ENCODE measurements around the gene TCF7.

Gene TCF7

DNA sequence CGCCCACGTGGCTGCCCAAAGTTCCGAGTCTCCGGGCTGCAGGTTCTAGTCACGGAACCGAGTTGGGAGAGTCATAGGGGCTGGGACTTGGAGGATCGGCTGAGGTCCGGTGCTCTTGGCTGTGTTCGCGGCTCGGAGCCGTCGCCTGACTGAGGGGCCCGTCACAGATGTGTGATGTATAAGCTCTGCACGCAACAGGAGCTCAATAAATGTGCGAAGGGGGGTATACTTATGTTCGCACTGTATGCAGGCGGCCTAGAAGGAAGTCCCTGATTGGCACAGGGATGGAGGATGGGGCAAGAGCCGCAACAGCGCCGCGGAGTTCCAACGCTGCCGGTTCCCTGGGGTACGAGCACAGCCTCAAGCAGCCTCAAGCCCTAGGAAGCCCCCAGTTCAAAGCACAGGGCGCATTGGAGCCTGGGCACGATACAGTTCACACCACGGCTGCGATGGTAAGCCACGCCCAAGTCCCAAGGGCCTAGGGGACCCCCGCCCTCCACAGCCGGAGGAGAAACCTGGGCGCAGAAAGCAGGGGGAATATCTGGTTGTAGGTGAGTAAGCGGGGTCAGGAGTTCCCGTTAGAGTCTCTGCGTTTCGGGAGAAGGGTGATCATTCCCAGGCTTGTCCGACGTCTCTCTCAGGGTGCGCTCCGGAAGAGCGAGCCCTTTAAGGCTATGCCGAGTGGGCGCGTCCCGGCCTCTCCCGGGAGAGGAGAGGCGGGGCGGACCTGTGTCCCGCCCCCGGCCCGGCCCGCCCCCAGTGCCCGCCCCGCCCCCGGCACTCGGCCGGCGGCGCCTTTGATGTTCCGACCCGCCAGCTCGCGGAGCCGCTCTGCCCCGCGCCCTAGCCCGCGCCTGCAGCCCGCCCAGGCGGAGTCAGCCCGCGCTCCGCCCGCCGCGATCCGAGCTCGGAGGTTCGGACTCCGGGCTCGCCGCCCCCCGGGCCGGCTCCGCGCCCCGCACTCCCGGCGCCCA is at the start of gene TCF7:
TCF7 (plus strand) TSS at position 780 of the 974 bp plus-strand sequence. CDS start 226 bp downstream, outside the sequence.
- DNase-seq (ENCODE audit: low read depth in 2 of 2) = peak; percentile 58 to 62

DNA sequence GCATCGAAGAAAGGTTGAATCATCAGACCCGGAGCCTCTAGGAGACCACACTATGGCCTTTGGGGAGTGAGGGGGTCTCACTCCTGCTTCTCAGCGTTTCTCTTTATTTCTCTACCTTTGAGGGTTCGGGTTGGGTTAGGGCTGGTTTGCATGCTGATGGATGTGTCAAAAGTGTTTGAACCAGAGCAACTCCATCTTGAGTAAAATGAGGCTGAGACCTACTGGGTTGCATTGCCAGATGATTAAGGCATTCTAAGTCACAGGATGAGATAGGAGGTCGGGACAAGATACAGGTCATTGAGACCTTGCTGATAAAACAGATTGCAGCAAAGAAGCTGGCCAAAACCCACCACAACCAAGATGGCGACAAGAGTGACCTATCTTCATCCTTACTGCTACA is 44.9 kb upstream of the TCF7 start:
- DNase-seq (ENCODE audit: low read depth in 2 of 2) = no peak

DNA sequence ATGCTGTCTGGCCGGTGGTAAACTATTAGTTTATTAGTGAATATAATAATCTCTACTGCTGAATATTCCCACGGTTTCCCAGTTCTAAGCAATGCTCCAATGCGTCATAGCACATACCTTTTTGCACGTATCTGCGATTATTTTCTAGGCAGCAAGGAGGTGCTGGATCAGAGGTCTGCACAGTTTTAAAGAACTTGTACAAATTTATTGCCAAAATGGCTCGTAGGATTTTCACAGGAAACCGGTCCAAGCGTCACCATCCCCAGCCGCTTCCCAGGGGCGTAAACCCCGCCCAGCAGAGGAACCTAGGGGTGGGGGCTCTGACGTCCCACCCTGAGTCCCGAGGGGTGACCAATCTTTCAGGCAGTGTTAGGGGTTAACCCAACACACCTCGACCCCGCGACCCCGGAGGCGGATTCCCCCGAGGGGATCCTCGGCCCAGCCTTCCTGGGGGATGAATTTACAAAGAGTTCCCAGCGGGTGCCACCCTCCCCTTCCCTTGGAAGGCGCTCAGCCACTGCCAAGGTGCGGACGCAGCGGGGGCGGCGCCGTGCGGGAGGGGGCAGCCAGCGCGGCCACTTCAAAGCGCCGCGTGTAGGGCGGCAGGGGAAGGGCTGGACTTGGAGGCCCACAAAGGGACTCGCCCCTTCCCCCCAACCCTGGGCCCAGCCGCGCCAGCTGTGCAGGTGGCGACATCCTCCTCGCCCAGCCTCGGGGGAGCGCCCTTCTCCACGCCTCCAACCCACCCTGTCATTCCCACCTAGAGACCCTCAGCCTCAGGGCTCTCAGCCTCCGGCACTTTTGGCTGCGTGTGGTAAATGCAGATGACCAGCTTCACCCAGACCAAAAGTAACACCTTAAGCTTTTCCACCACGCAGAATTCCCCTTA is 43.5 kb upstream of the TCF7 start:
- DNase-seq (ENCODE audit: low read depth in 2 of 2) = no peak

DNA sequence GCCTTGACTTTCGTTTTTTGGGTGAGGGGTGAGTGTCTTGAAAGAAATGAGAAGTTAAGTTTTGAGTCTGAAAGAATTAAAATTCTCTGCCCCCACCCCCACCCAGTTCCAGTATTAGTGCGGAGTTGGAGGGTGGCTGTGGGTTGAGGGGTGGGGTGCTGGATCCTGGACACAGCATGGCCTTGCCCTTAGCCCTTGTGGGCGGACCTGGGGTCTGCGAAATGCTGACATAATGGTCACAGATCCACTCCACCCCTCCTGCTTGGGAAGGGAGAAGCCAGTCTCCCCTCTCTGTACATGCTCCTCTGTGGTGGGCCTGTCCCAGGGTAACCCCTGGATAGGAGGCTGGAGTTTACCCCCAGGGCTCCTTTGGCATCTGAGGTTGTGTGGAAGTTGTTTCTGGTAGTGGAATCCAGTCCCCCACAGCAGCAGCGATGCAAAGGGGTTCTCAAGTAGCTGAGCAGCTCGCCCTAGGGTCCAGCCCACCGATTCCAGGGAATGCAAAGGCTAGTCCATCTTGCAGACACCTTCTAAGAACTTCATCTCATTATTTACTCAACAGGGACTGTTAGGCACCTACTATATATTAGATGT is 42.8 kb upstream of the TCF7 start:
- no peak for DNase-seq (ENCODE audit: low read depth in 2 of 2)

DNA sequence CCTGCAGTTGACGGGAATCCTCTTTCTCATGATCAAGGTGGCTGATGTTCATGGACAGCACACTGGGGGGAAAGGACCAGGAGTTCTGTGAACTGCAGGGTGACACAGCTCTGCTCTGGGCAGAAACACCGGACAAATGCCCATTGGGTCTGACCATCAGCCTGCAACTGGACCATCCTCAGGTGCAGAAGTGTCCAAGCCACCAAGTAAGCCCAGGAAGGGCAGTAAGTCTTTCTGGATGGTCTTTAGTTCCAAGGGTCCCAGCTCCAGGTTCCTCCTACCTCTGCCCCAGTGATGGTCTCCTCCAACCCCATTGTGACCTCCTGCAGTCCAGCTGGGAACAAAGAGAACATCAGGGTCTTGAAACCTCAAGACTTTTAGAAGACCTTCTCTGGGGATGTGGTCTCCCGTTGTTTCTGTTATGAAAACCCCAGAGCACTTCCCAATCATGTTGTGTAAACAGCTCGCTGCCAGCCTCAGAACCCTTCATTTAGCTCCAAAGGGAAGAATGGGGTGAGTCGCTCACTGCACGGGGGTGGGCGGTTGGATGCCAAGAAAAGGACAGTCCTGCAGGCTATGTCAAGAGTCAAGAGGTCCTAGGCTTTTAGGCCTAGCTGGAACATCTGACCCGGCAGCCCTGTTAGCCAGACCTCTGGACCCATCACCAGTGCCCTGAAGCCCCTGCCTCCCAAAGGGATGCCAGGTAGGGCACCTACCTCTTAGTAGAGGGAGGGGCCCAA is 41.8 kb upstream of the TCF7 start:
- DNase-seq (ENCODE audit: low read depth in 2 of 2) = no peak

DNA sequence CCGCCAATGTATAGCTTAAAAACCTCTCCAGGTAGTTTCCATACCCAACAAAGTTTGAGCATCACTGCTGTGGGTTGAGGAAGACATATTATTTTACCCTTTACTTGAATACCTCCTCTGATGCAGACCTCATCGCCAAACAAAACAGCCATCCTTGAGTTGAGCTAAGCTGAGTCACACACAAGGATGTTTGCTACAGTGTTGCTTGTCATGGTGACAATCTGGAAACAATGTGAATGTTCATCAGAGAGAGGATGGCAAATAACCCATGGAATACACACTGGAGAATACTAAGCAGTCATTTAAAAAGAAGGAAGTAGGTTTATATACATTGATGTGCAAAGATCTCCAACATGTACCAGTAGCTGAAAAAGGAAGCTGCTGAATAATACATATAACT is 41.1 kb upstream of the TCF7 start:
- DNase-seq (ENCODE audit: low read depth in 2 of 2) = no peak

DNA sequence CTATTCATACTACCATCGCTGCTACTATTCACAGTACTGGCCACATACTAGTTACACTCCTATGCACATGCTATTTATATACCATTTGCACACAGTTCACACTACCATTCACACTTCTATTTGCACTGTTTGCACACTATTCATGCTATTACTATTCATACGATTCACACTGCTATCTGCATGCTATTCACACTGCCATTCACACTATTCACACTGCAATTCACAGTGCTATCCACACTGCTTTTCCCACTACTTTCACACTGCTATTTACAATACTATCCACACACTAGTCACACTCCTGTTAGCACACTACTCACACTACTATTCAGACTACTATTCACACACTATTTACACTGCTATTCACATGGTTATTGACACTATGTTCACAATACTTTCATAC is 39.4 kb upstream of the TCF7 start:
- no peak for DNase-seq (ENCODE audit: low read depth in 2 of 2)

DNA sequence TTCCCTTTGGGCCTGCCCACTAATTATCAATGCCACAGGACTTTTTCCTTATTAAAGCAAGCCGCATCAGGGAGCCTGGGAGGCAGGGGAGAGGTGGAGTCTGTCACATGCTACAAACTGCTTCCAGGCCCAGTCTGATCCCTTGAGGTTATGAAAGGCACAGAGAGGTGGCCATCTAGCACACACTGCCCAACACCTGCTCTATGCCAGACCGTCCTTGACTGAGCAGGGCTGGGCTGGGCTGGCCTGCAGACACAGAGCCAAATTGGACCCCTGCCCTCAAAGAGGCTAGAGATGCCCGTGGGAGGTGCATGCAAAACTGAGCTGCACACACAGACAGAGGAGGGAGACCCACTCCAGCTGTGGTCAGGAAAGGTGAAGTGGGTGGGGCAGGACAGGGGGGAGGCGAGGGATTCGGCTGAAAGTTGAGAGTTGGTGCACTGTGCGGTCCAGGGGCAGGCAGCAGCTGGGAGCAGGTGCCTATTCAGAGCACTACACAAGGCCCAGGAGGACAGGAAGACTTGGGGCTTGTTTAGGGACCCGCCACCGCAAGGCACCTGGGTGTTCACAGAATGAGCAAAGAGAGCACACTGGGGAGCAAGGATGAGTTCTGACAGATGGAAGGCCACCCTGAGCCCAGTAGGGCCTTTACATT is 36.4 kb upstream of the TCF7 start:
- no peak for DNase-seq (ENCODE audit: low read depth in 2 of 2)

DNA sequence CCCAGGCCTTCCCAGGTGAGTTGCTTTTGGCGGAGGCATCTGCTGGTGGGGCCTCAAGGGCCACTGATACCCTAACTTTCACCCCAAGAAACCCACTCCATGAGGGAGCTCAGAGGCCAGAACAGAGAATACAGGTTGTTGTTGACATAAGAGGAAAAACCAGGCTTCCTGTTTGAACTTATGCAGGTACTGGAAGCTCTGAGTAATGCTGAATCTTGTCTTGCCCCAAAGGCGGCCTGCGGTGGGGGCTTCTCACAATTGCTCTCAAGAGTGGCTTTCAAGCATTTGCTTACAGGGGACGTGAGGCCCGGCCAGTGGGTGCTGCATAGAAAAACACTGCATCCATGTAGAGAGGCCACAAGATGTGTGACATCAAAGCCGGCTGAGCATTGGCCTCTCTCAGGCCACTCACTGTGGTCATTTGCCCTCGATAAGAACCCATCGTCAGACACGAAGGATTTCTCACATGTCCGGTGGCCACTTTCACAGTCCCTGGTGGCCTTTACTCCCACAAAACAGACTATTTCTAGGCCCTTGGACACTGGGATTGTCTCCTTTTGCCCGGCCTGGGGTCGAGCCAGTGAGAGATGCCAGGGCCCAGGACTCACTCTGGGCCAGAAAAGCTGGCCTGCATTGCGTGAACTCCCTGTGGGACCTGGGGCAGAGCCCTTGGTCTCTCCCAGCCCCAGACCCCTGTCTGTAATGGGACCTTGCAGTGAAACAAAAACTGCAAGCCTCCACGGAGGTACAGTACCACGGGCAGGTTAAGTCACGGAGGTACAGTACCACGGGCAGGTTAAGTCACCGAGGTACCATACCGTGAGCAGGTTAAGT is 34.5 kb upstream of the TCF7 start:
- peak; percentile 43 to 48 for DNase-seq (ENCODE audit: low read depth in 2 of 2)

DNA sequence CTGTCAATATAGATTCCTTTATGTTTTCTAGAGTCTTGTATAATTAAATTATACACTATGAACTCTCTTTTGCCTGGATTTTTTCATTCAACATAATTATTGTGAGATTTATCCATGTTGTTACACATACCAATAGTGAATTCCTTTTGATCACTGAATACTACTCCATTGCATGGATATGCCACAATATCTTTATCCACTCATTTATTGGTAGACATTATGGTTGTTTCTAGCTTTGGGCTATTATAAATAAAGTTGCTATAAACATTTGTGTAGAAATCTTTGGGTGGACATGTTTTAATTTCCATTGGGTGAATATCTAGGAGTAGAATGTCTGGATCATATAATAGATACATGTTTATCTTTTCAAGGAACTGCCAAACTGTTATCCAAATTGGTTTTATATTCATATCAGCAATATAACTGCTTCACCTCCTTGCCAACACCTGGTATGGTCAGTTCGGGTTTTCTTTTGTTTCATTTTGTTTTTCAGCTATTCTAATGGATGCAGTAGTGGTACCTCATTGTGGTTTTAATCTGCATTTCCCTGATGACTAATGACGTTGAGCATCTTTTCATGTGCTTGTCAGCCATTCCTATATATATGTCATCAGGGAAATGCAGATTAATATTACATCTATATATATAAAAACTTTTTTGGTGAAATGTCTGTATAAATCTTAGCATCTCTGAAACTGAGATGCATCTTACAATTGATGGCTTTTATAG is 32.1 kb upstream of the TCF7 start:
- no peak for DNase-seq (ENCODE audit: low read depth in 2 of 2)

DNA sequence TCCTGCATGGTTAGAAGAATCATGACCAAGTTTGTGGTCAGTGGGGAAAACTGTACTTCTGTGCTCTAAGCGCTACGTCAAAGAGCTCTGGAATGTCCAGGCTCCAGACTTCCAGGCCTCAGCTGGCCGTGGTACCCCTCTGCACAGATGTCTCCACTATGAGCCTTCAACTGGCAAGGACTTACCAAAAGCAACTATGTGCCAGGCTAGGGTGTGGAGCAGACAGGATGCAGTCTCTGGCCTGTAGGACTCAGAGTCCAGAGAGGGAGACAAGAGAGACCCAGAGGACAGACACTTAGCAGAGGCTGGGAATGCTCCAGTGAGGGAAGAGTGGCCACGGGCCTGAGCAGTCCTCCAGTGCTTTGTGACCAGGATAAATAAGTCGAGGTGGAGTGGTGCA is 31.0 kb upstream of the TCF7 start:
- DNase-seq (ENCODE audit: low read depth in 2 of 2) = no peak

DNA sequence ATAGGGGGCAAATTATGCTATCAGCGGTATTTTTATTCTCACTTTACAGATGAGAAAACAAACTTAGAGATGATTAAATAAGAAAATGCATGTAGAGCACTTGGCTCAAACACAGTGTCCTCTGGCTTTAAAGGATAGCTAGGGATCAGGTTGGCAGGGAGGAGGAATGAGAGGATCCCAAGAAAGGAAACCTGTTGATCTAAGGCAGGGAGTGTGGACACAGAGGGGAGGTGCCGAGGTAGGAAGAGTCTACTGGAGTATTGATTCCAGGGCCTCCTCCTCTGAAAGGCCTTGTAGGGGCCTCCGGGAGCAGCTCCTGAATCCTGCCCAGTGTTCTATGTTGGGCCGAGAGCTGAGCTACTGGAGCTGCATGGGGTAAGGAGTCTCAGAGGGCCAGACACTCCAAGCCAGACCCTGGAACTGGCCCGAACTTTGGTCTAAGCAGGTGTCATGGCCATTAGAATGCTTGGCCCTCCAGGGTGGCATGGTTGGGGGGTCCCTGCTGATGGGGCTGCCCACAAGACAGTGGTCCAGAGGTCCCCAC is 30.4 kb upstream of the TCF7 start:
- DNase-seq (ENCODE audit: low read depth in 2 of 2) = no peak

DNA sequence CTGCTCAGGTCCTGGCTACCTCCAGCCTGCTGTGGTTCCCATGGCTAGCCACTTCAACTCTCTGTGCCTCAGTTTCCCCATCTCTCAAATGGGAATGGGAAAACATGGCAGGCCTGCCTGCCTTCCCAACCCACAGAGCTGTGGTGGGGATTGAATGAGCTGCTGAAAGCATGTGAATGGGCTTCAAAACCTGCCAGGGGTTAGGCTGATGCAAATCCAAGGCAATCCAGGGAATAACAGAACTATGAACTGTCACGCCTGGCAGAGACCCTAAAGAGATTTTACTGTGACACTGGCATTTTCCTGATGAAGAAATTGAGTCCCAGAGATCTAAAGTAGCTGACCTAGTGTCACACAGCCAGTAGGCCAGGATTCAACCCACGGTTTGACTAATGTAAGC is 29.9 kb upstream of the TCF7 start:
- DNase-seq (ENCODE audit: low read depth in 2 of 2) = no peak

DNA sequence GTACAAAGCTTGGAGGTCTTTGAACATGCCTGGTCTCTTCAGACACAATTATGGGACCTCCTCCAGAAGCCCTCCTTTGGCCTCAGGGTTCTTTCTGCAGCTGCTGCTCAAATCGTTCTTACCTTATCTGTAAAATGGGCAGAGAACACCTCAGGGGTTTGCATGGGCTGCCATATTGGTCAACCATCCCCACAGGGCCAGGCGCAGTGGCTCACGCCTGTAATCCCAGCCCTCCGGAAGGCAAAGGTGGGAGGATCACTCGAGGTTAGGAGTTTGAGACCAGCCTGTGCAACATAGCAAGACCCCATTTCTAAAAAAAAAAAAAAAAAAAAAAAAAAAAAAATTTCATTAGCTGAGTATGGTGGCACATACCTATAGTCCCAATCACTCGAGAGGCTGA is 29.1 kb upstream of the TCF7 start:
- DNase-seq (ENCODE audit: low read depth in 2 of 2) = no peak

DNA sequence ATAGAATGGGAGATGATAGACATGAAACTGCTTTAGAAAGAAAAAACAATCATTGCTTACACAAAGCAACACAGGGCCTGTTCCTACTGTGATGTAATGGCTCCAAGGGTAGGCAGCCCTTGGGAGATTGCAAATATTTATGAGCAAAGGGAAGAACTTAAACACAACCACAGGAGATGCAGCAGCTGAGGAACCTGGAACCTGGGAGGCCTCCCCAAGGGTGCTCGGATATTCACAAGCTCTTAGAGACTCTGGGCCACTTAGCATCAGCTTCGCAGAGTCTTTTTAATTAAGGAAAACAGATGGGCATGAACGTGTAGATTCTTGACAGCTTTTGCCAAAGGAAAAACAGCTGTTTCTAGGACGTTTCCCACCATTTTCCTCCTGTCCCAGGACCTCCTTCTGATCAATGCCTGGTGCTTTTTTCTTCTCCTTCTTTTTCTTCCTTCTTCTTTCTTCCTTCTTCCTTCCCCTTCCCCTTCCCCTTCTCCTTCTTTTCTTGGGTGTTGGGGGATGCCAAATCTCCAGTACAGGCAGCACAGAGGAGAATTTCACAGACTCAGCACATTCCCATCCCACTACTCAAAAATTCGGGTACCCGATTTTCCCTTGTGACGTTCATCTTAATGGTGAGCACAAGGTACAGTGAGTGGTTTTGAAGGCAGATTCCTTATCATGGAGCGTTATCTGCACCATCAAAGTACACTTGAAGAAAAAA is 28.1 kb upstream of the TCF7 start:
- no peak for DNase-seq (ENCODE audit: low read depth in 2 of 2)

DNA sequence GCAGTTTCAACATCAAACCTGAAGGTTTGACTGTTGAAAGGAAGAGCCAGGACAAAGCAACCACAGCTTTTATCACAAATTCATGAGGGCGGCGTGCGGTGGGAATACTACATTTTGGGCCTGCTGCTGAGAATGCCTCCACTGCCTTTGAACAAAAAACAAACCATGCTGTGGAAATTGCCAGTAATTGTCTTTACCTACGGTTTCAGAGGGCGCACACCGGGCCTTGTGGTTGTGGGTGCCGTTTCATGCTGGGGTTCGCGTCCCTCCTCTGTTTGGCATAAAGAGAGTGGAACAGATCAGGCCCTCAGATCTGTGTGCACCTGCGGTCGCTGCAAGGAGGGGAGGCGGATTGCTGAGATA is 27.6 kb upstream of the TCF7 start:
- DNase-seq (ENCODE audit: low read depth in 2 of 2) = peak; percentile 43 to 61

DNA sequence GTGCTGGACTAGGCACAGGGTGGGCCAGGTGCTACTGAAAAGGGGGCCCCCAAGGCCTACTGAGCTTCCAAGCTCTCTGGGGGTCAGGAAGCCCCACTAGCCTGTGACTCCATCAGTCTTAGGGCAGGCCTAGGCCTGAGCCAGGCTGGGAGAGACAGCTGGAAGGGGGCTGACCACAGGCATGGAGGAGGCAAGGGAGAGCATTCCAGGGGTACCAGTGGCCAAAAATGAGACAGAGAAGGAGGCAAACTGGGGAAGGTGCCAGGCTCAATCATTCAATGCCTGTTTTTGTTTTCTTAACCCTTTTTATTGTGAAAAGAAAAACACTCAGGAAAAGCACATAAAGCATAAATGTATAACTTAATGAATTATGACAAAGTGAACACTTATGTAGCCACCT is 26.2 kb upstream of the TCF7 start:
- DNase-seq (ENCODE audit: low read depth in 2 of 2) = no peak

DNA sequence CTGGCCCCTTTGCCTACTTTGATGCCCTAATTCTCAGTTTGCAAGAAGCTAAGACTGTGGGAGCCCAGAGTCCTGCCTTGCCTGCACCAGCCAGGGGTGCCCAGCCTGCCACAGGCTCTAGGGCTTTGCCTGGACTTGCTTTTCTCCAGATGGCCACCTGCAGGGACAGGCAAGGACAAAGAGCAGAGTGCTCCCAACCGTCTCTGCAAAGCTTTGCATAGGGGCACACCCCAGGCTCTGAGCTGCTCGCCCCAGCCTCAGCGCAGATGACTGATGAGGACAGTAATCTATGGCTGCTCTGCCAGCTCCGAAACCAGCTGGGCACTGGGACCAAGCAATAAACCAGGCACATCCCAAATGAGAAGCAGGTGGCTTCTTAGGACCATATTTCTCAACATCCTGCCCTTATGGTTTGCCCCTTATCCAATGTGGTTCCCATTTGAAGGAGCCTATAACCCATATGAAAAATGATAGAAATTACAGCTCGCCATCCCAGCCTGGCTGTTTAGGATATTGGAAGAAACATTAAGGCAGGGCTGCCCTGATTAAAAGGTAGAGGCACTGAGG is 25.4 kb upstream of the TCF7 start:
- DNase-seq (ENCODE audit: low read depth in 2 of 2) = no peak
